HS-27A (cell line): ENCODE data around the gene FOXI1.
"Not testable (repeated sequence)": the region's sequence is repeated elsewhere in the genome, so short reads cannot be mapped to it uniquely, and the experiment has no call there.

ENCODE experiments used
- DNase-seq: peaks from one replicate; pipeline ENCODE4 v3.0.0-alpha.2; 2012; ENCODE audit warnings: low read depth, missing footprints

The FOXI1 gene

GRCh38 chr5:170126626-170127025 is 20.9 kb downstream of the FOXI1 start:
- no peak for DNase-seq

GRCh38 chr5:170131235-170131634 is 25.5 kb downstream of the FOXI1 start:
- DNase-seq = no peak

GRCh38 chr5:170132269-170132975 is 26.7 kb downstream of the FOXI1 start:
- peak; percentile 34 for DNase-seq

- no peak for DNase-seq
Measured at GRCh38 chr5:170132976-170133448, 27.3 kb downstream of the FOXI1 start.

- no peak for DNase-seq
Measured at GRCh38 chr5:170135796-170136490, 30.2 kb downstream of the FOXI1 start.

GRCh38 chr5:170136506-170136905 is 30.8 kb downstream of the FOXI1 start:
- no peak for DNase-seq

GRCh38 chr5:170137694-170138214 is 32.1 kb downstream of the FOXI1 start:
- no peak for DNase-seq

- no peak for DNase-seq
Measured at GRCh38 chr5:170138273-170138672, 32.6 kb downstream of the FOXI1 start.

- no peak for DNase-seq
Measured at GRCh38 chr5:170139786-170140335, 34.2 kb downstream of the FOXI1 start.

GRCh38 chr5:170141196-170141595 is 35.5 kb downstream of the FOXI1 start:
- not testable (repeated sequence) for DNase-seq

- no peak for DNase-seq
Measured at GRCh38 chr5:170141636-170142035, 35.9 kb downstream of the FOXI1 start.

- DNase-seq = no peak
Measured at GRCh38 chr5:170142196-170142595, 36.5 kb downstream of the FOXI1 start.

- no peak for DNase-seq
Measured at GRCh38 chr5:170143091-170143490, 37.4 kb downstream of the FOXI1 start.

GRCh38 chr5:170143710-170144109 is 38.0 kb downstream of the FOXI1 start:
- no peak for DNase-seq

GRCh38 chr5:170144286-170145023 is 38.8 kb downstream of the FOXI1 start:
- no peak for DNase-seq

- DNase-seq = no peak
Measured at GRCh38 chr5:170145462-170145861, 39.8 kb downstream of the FOXI1 start.

GRCh38 chr5:170147051-170147752 is 41.5 kb downstream of the FOXI1 start:
- DNase-seq = no peak

- no peak for DNase-seq
Measured at GRCh38 chr5:170147753-170148264, 42.1 kb downstream of the FOXI1 start.

GRCh38 chr5:170148430-170149205 is 42.9 kb downstream of the FOXI1 start:
- no peak for DNase-seq

- DNase-seq = no peak
Measured at GRCh38 chr5:170149206-170149515, 43.5 kb downstream of the FOXI1 start.

GRCh38 chr5:170150713-170151096 is 45.0 kb downstream of the FOXI1 start:
- DNase-seq = no peak
